Measurements from ENCODE around the gene MMP20. TPM values are rescaled to one million over a fixed set of nuclear protein-coding genes. Genes with fewer than 3 reads are reported as not detected.
A peak's percentile ranks its signal among the peaks of the same experiment; 100 is the strongest.

Gene MMP20
- total RNA-seq, 2 experiments from 2014 or later = not detected

DNA sequence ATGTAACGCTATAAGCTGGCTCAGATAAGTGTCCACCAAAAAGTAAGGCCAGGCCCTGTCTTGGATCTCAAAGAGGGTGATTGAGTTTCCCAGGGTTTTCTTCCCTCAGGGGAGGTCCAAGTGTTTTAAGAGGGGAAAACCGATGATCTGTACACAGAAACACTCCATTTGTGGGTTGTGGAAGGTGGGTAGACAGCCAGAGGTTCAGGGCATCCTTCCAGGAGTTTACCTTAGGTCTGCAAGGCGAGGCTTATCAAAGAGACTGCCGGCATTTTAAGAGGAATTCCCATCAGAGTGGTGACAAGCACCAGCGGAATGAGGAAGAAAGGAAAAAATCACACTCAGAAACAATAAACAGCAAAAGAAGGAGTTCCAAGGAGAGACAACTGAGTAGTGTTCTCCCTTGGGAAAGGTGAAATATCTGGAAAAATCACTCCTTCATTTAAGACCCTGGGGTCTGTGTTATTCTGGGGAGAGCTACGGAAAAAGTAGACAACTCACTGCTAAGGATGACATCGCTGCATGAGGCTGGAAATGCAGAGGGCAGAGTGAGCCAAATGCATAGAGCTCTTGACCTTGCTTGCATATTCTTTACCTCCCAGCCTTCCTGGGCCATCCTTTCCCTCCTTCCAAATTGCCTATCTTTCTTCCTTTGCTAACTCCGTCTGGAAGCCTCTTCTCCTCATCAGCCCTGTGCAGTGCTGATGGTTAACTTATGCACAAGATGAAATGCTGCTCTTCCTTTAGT lies 72.5 kb downstream of the MMP20 start:
- TF ChIP-seq CTCF (IDR thresholded peaks at IDR 0.05) = no peak
- no peak for ATAC-seq
- H3K27ac Mint-ChIP-seq = no peak overlapping the region
- H3K4me1 Mint-ChIP-seq (ENCODE audit: low read depth) = no peaks in the 10 kb centered on the region
- no peaks in the 10 kb centered on the region for H3K27me3 Mint-ChIP-seq
- no peak overlapping the region for H3K4me3 Mint-ChIP-seq
- DNase-seq = no peak
- H3K36me3 Mint-ChIP-seq (ENCODE audit: low read depth) = no peaks in the 10 kb centered on the region
- ChIA-PET POLR2A (no interaction called here), CTCF (interaction anchor here (1.0 to 1.2 kb wide), 2 partner anchors 15 to 114 kb away, joined by 3 to 5 read pairs; no protein-coding TSS in a partner anchor)
- no peaks in the 10 kb centered on the region for H3K9me3 Mint-ChIP-seq
- intact Hi-C loops (cut with micrococcal nuclease) = no loop called here

GRCh38 chr11:102552020-102552419 lies 73.1 kb downstream of the MMP20 start:
- ChIA-PET CTCF (interaction anchor here (1.2 kb wide), 1 partner anchor 16 kb away, joined by 3 read pairs; no protein-coding TSS in a partner anchor), POLR2A (no interaction called here)
- Mint-ChIP-seq H3K36me3 (ENCODE audit: low read depth) (no peaks in the 10 kb centered on the region), H3K4me1 (ENCODE audit: low read depth) (peaks cover 2% of the 10 kb centered on the region), H3K4me3 (no peak overlapping the region), H3K27me3 (no peaks in the 10 kb centered on the region), H3K9me3 (no peaks in the 10 kb centered on the region), H3K27ac (no peak overlapping the region)
- TF ChIP-seq CTCF (IDR thresholded peaks at IDR 0.05) = no peak
- ATAC-seq (no peak), DNase-seq (no peak)
- intact Hi-C loops (cut with micrococcal nuclease) = no loop called here

DNA sequence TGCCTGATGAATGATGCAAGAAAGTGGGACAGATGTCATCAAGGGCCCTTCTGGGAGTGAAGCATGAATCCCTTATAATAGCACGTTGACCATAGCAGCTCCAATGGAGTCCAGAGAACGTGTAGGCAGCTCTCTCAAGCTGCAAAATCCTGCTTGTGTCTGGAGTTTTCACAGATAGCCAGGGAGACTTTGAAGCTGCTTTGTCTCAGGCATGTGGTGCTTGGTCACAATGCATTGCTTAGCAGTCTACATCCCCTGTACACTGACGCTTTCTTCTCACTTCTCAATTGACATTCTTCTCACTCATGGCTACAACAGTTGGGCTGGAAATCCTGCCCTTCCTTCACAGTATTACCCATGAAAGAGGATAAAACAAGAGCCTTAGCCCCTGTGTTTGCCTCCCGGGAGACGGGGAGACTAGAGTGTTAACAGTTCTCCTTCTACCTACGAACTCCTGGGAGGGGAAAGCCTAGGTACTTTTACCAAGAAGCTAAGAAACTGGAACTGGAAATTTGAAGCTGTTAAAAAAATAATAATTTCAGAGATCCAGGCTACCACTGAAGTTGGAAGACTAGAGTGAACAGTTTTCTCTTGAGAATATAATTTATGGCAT lies 73.9 kb downstream of the MMP20 start:
- H3K4me3 Mint-ChIP-seq = no peak overlapping the region
- H3K27me3 Mint-ChIP-seq = no peaks in the 10 kb centered on the region
- no peak for ATAC-seq

GRCh38 chr11:102546923-102547471 lies 78.1 kb downstream of the MMP20 start:
- TF ChIP-seq CTCF (IDR thresholded peaks at IDR 0.05) = no peak
- peaks cover 2% of the 10 kb centered on the region for H3K4me1 Mint-ChIP-seq (ENCODE audit: low read depth)
- ChIA-PET CTCF (interaction anchor here (1.2 kb wide), 2 partner anchors 13 to 67 kb away, joined by 3 to 5 read pairs; no protein-coding TSS in a partner anchor), POLR2A (no interaction called here)
- no peaks in the 10 kb centered on the region for H3K36me3 Mint-ChIP-seq (ENCODE audit: low read depth)
- H3K4me3 Mint-ChIP-seq = no peak overlapping the region
- DNase-seq = peak; percentile 24
- intact Hi-C loops (cut with micrococcal nuclease) = no loop called here
- no peak overlapping the region for H3K27ac Mint-ChIP-seq
- ATAC-seq = peak; percentile 20
- H3K9me3 Mint-ChIP-seq = no peaks in the 10 kb centered on the region
- H3K27me3 Mint-ChIP-seq = no peaks in the 10 kb centered on the region

More for the DNA sequence above, 73.9 kb downstream of the MMP20 start:
- no peak for TF ChIP-seq CTCF (IDR thresholded peaks at IDR 0.05)
- POLR2A ChIA-PET = no interaction called here
- Mint-ChIP-seq H3K27ac (no peak overlapping the region), H3K4me1 (ENCODE audit: low read depth) (peaks cover 2% of the 10 kb centered on the region), H3K9me3 (no peaks in the 10 kb centered on the region), H3K36me3 (ENCODE audit: low read depth) (no peaks in the 10 kb centered on the region)
- intact Hi-C loops (cut with micrococcal nuclease) = no loop called here
- no peak for DNase-seq
- CTCF ChIA-PET = interaction anchor here (1.1 to 2.0 kb wide), 2 partner anchors 55 to 63 kb away, joined by 3 to 5 read pairs; no protein-coding TSS in a partner anchor

- no peak for DNase-seq
- ChIA-PET CTCF (interaction anchor here (1.2 kb wide), 2 partner anchors 14 to 67 kb away, joined by 3 to 5 read pairs; no protein-coding TSS in a partner anchor), POLR2A (no interaction called here)
- no peak for ATAC-seq
- Mint-ChIP-seq H3K4me3 (no peak overlapping the region), H3K27ac (no peak overlapping the region), H3K36me3 (ENCODE audit: low read depth) (no peaks in the 10 kb centered on the region), H3K9me3 (no peaks in the 10 kb centered on the region), H3K27me3 (no peaks in the 10 kb centered on the region), H3K4me1 (ENCODE audit: low read depth) (peaks cover 2% of the 10 kb centered on the region)
- intact Hi-C loops (cut with micrococcal nuclease) = no loop called here
- no peak for TF ChIP-seq CTCF (IDR thresholded peaks at IDR 0.05)
These were observed 78.7 kb downstream of the MMP20 start for GRCh38 chr11:102546427-102546826.
